ENCODE results near the gene TUBB1. TPM values are rescaled to one million over a fixed set of nuclear protein-coding genes. Genes with fewer than 3 reads are reported as not detected.
A peak's percentile ranks its signal among the peaks of the same experiment; 100 is the strongest.

The TUBB1 gene
- total RNA-seq, 2 donors from 2014 or later, result 0.43 to 0.74 TPM

- intact Hi-C loops (cut with DNase I), result no loop called here
- no peak for DNase-seq (ENCODE audit: low spot score)
These were observed 4.4 kb upstream of the TUBB1 start for GRCh38 chr20:59014680-59015389.

- DNase-seq (ENCODE audit: low spot score), result no peak
- intact Hi-C loops (cut with DNase I), result no loop called here
These were observed 3.8 kb upstream of the TUBB1 start for GRCh38 chr20:59015411-59015810.

DNA sequence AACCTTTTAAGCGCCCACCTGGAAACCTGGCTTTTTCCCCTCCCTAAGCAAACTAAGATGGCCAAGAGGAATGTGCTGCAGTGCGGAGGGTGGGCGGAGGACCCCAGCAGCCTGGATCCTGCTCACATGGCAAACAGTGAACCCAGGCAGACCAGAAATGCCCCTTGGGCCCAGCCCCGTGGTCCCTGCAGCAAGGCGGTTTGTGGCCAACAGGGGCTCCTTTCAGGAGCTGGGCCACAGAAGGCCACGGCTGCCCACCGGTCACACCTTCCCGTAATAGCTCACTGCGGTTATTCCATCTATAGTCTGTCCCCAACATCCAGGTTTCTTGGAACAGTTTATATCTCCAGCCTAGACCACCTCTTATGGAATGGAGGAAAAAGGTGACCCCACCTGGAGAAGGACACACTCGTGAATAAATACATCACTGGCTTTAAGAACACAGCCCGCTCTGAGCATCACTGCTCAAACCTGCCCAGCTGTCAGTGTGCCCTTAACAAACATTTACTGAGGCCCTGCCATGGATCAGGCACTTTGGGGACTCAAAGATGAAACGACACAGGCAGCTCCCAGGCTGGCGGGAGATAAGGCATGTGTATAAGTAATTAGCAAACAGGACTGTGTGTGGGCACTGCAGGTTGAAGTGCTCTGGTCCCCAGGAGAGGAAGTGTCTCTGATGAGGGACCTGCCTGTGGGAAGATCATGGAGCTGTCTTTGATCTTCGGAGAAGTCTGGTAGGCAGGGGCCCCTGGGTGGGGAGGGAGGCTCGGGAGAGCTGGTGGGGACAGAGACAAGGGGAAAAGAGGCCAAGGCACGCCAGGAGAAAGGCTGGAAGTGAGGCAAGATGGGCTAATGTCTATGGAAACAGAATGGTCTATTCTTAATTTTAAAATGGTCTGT, 3.2 kb upstream of the TUBB1 start:
- intact Hi-C loops (cut with DNase I), result no loop called here
- DNase-seq (ENCODE audit: low spot score), result no peak

- intact Hi-C loops (cut with DNase I), result no loop called here
- DNase-seq (ENCODE audit: low spot score), result no peak
These were observed 2.3 kb upstream of the TUBB1 start for GRCh38 chr20:59016795-59017492.

DNA sequence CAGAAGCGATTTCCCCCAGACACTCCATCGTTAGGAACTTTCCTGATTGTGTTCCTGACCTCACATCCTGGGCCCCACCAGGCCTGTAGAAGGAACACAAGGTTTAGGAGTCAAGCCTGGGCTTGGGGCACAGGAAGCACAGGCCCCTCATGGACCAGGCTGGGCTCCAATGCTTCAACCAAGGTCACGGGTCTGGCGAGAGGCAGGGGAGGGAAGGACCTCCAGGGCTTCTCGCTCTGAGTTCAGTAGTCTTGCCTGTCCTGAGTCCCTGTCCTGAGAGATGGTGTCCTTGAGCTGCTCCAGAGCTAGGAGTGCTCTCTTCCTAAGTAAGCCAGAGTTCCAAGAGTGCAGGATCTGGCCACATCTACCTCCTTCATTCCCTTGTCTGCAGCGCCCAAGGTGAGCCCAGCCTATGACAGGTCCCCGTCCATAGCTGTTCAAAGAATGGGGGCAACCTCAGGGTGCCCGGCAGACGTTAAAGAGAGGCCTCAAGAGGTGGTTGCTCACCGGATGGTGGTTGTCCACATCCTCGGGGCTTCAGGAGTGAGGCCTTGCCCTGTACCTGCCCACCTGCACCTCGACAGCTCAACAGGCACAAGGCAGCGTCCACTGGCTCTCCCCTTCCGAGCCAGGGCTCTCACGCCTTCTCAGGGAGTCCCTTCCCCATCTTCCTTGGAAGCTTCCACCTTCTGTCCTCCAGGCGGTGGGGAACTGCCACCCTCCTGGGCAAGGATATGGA, 1.6 kb upstream of the TUBB1 start:
- DNase-seq (ENCODE audit: low spot score), result peak; percentile 53
- intact Hi-C loops (cut with DNase I), result no loop called here

DNA sequence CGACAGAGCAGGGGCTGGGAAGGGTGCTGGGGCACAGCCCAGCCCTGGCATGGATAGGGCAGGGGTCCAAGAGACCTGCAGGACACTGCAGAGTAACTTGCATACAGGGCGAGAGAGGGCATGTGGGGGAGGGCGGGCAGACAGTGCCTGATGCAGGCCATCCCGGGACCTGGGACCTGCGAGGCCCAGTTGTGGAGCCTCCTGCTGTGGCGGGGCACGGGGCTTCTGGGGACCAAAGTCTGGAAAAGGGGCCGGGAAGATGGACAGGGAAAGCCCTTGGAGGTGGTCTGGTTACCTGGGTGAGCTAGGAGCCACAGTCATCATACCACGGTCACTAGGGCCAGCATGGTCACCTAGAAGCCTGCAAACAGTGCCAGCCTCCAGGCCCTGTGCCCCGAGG, 412 bp upstream of the TUBB1 start:
- intact Hi-C loops (cut with DNase I), result no loop called here

DNA sequence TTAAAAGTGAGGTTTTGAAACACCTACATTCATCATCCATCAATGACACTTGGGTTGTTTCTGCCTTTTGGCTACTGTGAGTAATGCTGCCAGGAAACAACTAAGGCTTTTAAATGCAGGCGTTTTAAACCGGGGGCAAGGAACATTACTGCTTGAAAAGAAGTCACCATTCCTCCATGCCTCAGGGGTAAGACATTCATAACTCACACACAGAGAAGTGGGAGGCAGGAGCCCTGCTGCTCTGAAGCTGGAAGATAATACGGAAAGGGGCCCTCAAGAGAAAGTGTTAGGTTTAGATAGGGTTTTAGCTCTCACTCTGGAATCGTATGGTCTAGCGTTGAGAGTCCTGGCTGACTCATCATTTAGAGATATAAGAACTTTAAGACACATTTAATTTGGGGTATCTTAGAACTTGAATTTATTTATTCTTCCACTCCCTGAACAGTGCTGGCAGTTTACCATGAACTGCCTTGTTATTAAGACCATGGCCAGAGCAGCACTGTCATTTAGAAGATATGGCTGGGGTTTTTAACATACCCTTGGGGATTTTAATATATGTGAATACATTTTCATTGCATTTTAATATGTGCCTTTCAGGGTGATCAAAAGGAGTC, 1.8 kb downstream of the TUBB1 start:
- no peak for DNase-seq (ENCODE audit: low spot score)
- intact Hi-C loops (cut with DNase I), result no loop called here

More for the DNA sequence above, 412 bp upstream of the TUBB1 start:
- DNase-seq (ENCODE audit: low spot score), result peak; percentile 62

DNA sequence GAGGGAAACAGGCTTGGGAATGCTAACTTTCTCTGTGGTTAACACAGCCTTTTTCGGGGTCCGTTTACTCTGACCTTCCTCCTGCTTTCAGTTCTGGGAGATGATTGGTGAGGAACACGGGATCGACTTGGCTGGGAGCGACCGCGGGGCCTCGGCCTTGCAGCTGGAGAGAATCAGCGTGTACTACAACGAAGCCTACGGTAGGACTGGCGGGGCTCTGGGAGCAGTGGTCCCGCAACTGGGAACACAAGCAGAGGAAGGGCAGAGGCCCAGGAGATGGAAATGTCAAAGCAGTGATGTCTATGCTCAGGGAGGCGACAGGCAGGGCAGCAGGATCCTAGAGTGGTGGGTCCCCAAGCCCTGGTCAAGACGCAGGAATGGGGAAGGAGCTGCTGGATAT, 3.5 kb downstream of the TUBB1 start:
- DNase-seq (ENCODE audit: low spot score), result peak; percentile 54
- intact Hi-C loops (cut with DNase I), result no loop called here

- no peak for DNase-seq (ENCODE audit: low spot score)
- intact Hi-C loops (cut with DNase I), result no loop called here
These were observed 4.4 kb downstream of the TUBB1 start for GRCh38 chr20:59023616-59024015.

- intact Hi-C loops (cut with DNase I), result no loop called here
- peak; percentile 73 for DNase-seq (ENCODE audit: low spot score)
These were observed 4.9 kb downstream of the TUBB1 start for GRCh38 chr20:59024111-59024530.

DNA sequence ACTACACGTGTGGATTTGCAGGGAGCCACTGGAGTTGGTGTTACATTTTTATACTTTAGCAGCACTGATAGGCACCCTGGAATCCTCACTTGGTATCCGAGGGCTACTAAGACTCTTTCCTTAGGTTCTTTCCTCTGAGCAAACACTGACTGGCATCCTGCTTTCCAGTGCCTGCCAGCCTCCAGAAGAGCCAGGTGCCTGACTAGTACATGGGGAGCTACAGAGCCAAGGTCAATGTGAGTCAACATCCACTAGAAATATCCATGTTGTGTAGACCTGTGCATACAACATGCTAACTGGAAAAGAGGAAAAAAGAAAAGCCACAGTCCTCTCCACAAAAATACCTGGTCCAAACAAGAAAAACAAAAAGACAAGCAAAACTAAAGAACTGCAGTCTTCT, 5.9 kb downstream of the TUBB1 start:
- no peak for DNase-seq (ENCODE audit: low spot score)
- intact Hi-C loops (cut with DNase I), result no loop called here

- intact Hi-C loops (cut with DNase I), result no loop called here
- no peak for DNase-seq (ENCODE audit: low spot score)
These were observed 6.3 kb downstream of the TUBB1 start for GRCh38 chr20:59025511-59025910.

DNA sequence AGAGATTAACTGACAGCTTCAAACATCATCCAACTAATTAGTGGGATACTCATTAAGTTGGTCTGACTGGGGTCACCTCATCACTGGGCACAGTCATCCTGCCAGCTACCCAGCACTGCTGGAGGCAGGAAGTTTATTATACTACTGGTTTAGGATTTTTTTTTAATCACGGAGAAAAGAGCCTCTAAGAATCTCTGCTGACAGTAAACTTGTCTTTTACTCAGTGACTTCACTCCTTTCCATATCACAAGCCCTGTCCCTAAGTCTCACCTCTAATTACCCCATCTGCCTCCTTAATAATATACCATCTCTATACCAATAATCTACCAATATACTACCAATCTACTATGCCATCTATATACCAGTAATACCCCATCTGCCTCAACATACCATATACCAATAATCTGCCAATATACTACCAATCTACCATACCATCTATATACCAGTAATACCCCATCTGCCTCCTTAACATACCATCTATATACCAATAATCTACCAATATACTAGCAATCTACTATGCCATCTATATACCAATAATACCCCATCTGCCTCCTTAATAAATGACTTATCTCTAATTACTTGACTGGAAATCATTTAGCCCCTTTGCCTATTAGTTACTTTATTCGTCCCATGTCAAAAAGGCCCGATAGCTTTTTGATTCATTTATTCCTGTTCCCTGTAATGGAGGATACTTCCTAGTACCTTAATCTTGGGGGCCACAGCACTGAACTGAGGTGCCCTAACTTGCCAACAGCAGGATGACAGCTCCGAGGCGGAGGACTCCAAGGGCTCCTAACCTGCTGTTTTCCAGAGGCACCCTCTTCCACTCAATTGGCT, 7.9 kb downstream of the TUBB1 start:
- intact Hi-C loops (cut with DNase I), result no loop called here
- DNase-seq (ENCODE audit: low spot score), result no peak

GRCh38 chr20:59027741-59028320, 8.6 kb downstream of the TUBB1 start:
- intact Hi-C loops (cut with DNase I), result no loop called here
- DNase-seq (ENCODE audit: low spot score), result no peak

- DNase-seq (ENCODE audit: low spot score), result no peak
- intact Hi-C loops (cut with DNase I), result no loop called here
These were observed 9.6 kb downstream of the TUBB1 start for GRCh38 chr20:59028812-59029211.

GRCh38 chr20:59030911-59031563, 11.8 kb downstream of the TUBB1 start:
- intact Hi-C loops (cut with DNase I), result no loop called here
- DNase-seq (ENCODE audit: low spot score), result no peak

GRCh38 chr20:59031564-59032022, 12.4 kb downstream of the TUBB1 start:
- intact Hi-C loops (cut with DNase I), result no loop called here
- no peak for DNase-seq (ENCODE audit: low spot score)
